ENCODE data around the gene CNPY3.

DNA sequence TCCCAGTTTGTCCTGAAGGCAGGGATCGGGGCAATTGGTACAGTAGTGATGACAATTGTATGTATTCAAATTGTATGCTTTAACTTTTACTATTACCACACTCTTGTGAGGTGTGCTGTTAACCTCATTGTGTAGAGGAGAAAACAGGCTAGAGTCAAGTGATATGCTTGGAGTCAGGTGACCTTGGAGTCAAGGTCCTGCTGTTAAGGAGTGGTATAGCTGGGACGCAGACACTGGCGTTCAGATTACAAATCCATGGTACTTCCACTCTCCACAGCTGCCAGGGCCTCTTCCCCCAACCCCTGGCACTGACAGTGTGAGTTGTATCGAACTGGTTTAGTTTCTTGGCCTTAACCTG lies 10.5 kb downstream of the CNPY3 start:
- TF ChIP-seq POLR2A (IDR thresholded peaks at IDR 0.05; ENCODE audit: low read depth, low read length) (no peak), SPI1 (IDR thresholded peaks at IDR 0.05; ENCODE audit: low read depth, low read length) (no peak), POLR2AphosphoS5 (IDR thresholded peaks at IDR 0.05; ENCODE audit: low read depth, low read length) (no peak), POU2F2 (IDR thresholded peaks at IDR 0.05; ENCODE audit: low read depth, low read length) (no peak), PAX5 (IDR thresholded peaks at IDR 0.05; ENCODE audit: insufficient read depth, low read length, severe bottlenecking) (no peak), TAF1 (IDR thresholded peaks at IDR 0.05; ENCODE audit: low read depth, low read length) (no peak)
